K562 (cell line): ENCODE measurements around the gene TTC9B. TPM values are rescaled to one million over a fixed set of nuclear protein-coding genes. Genes with fewer than 3 reads are reported as not detected.

ENCODE experiments used
- ARID1B ChIP-seq: fragments of 450-650 bp; IDR thresholded peaks from 2 replicates; pipeline ENCODE4 v1.6.1; 2016; ENCODE audit warnings: antibody characterized with exemption, mild to moderate bottlenecking, inconsistent platforms
- BCL6 ChIP-seq: fragments of 250-450 bp; sonication (Bioruptor Pico); IDR thresholded peaks from 2 replicates; pipeline ENCODE4 v1.4.0; 2020
- GABPB1 ChIP-seq: sonication (generic); formaldehyde crosslinking; IDR thresholded peaks from 2 replicates; pipeline ENCODE4 v1.8.0; 2022; ENCODE audit warnings: mild to moderate bottlenecking, missing genetic modification reagents
- JUN ChIP-seq, 2 experiments: sonication (generic) in 1 of 2; formaldehyde crosslinking in 1 of 2; IDR thresholded peaks; 2 replicates each; pipeline versions ENCODE4 v1.6.1 to v1.8.0; 2012 to 2022; ENCODE audit warnings: borderline replicate concordance in 2 of 2, mild to moderate bottlenecking in 2 of 2, improper control_type of control experiment in 1 of 2, low read depth in 1 of 2, low read length in 1 of 2, missing genetic modification reagents in 1 of 2
- KLF1 ChIP-seq: fragments of 450-650 bp; IDR thresholded peaks from 2 replicates; pipeline ENCODE4 v1.6.1; 2016; ENCODE audit warnings: missing genetic modification characterization, missing compliant biosample characterization
- KLF10 ChIP-seq: fragments of 250-450 bp; sonication (Bioruptor Pico); IDR thresholded peaks from 2 replicates; pipeline ENCODE4 v1.6.1; 2021; ENCODE audit warnings: matching md5 sums
- L3MBTL2 ChIP-seq: fragments of 450-650 bp; IDR thresholded peaks from 2 replicates; pipeline ENCODE4 v1.6.1; 2016; ENCODE audit warnings: mild to moderate bottlenecking, moderate library complexity
- RBFOX2 ChIP-seq: fragments of 200-400 bp; formaldehyde crosslinking; IDR thresholded peaks from 2 replicates; pipeline ENCODE4 v1.6.1; 2017; ENCODE audit warnings: low read depth, mild to moderate bottlenecking, low read length, moderate library complexity
- RNF2 ChIP-seq: sonication (generic); IDR thresholded peaks from 2 replicates; pipeline ENCODE4 v1.6.1; 2016
- SIX5 ChIP-seq, 2 experiments: IDR thresholded peaks; 2 replicates each; pipeline ENCODE4 v1.6.1; 2011; ENCODE audit warnings: low read length in 2 of 2, borderline replicate concordance in 1 of 2, low read depth in 1 of 2, mild to moderate bottlenecking in 1 of 2, moderate library complexity in 1 of 2; ENCODE audit not compliant: insufficient read depth in 1 of 2
- TAF1 ChIP-seq: IDR thresholded peaks from 2 replicates; pipeline ENCODE4 v1.6.1; 2011; ENCODE audit warnings: mild to moderate bottlenecking, low read length, moderate library complexity; ENCODE audit not compliant: insufficient read depth, control insufficient read depth, severe bottlenecking; ENCODE audit errors: extremely low read depth
- TEAD1 ChIP-seq, 2 experiments: fragments of 450-650 bp in 1 of 2; sonication (generic) in 1 of 2; formaldehyde crosslinking; IDR thresholded peaks; 2 replicates each; pipeline versions ENCODE4 v1.4.0 to v1.8.0; 2020 to 2022; ENCODE audit warnings: mild to moderate bottlenecking in 2 of 2, missing genetic modification reagents in 1 of 2
- WHSC1 ChIP-seq: IDR thresholded peaks from one replicate; pipeline ENCODE4 v1.6.1; 2012; ENCODE audit warnings: low read length, control low read depth, inconsistent platforms
- ZNF408 ChIP-seq: fragments of 250-450 bp; sonication (Bioruptor Pico); IDR thresholded peaks from 2 replicates; pipeline ENCODE4 v1.4.0; 2020; ENCODE audit warnings: low read depth, mild to moderate bottlenecking, moderate library complexity
- polyA plus RNA-seq, 8 experiments: library from polyadenylated mRNA; depleted of rRNA in 4 of 8; stranded (reverse) in 5 of 8; unstranded in 3 of 8; fragments of >200 nt; fragmentation: Nextera tagmentation in 2 of 8; fragmentation: Illumina TruSeq in 1 of 8; extraction: Ambion mirVana in 2 of 8; extraction: Trizol in 1 of 8; gene quantifications; 2 replicates each; pipeline versions ENCODE4 v1.2.1 to v1.2.3, GENCODE V29; 2011 to 2014; ENCODE audit warnings: inconsistent platforms in 1 of 8, missing spikeins in 1 of 8
- total RNA-seq, 7 experiments: library from RNA; depleted of rRNA in 6 of 7; stranded (reverse); fragments of >200 nt in 6 of 7; fragmentation: Illumina TruSeq in 2 of 7; extraction: Trizol in 2 of 7; gene quantifications; 2 replicates each; pipeline versions ENCODE4 v1.2.1 to v1.2.3, GENCODE V29; 2011 to 2021; ENCODE audit warnings: low replicate concordance in 1 of 7
- TF ChIP-seq, protein P1 (sequence below): fragments of 450-650 bp; IDR thresholded peaks from 2 replicates; pipeline ENCODE4 v1.6.1; 2017; ENCODE audit warnings: antibody characterized with exemption, mild to moderate bottlenecking
- TF ChIP-seq, protein P2 (sequence below): sonication (generic); formaldehyde crosslinking; IDR thresholded peaks from 2 replicates; pipeline ENCODE4 v1.8.0; 2022; ENCODE audit warnings: mild to moderate bottlenecking, missing genetic modification reagents

TTC9B gene
- total and polyA plus RNA-seq, 9 of the 15 experiments (the other 6 are each of a cell fraction or from before 2014, with no cell fraction given), result 0.06 to 0.14 TPM; not detected in 7

DNA sequence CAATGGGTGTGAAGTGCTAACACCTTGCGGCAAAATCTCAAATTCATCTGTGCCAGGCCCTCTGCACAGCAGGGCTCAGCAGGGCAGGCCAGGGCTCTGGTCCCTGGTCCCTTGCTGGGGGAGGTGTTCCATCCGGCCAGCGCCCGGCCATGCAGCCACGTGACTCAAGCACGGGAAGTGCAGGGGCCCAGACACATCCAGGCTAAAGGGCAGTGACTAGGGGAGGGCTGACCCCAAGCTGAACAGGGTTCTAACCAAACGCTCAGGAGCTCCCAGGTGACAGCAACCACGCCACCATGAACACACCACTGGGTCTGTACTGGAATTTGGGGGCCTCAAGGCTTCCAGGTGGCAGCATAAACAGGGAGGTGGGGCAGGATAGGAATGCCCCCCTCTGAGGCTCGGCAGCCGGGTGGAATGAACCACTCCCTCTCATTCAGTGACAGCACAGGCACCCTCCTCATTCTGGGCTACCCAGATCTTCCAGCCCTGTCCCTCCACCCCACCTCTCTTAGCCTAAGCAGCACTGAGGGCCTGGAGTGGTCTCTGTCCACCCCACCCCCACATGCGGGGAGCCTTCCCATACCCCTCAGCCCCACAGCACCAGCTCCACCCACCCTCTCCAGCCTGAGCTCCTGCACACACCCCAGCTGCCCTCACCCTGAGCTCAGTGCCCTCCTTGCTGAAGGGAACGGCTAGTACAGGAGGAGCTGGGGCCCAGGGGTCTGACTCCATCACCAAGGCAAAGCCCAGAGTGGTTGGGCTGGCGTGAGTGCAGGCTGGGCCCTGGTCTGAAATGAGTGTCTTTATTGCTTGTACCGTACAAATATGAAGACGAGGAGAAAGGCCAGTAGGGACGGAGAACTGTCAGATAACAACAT lies 13.6 kb upstream of the TTC9B start (continued):
- TF ChIP-seq JUN (IDR thresholded peaks at IDR 0.05; ENCODE audit: borderline replicate concordance, low read depth, low read length) (peak; percentile 18; the same call in 1 of the 2 replicates), JUN (CRISPR knock-in tag; IDR thresholded peaks at IDR 0.05; ENCODE audit: borderline replicate concordance) (no peak), SIX5 (IDR thresholded peaks at IDR 0.05; ENCODE audit: borderline replicate concordance in 1 of 2, insufficient read depth in 1 of 2, low read depth in 1 of 2, low read length in 2 of 2) (no peak), TAF1 (peak; percentile 13), KLF1 (tag) (no peak), L3MBTL2 (peak; percentile 77), GABPB1 (peak; percentile 70; the same call in 1 of the 2 replicates), ZNF408 (CRISPR knock-in tag) (no peak), RBFOX2 (peak; percentile 58), BCL6 (CRISPR knock-in tag) (0 out of 2 replicates have a peak, but pooled peaks have one; percentile 16), KLF10 (no peak), WHSC1 (no peak), RNF2 (peak; percentile 89; the same call in 1 of the 2 replicates), ARID1B (0 out of 2 replicates have a peak, but pooled peaks have one; percentile 11), TEAD1 (CRISPR knock-in tag; IDR thresholded peaks at IDR 0.05) (peak in 1 of 2 experiments; percentile 10; a peak in 1 of 4 replicates)
- TF ChIP-seq, protein P1, sequence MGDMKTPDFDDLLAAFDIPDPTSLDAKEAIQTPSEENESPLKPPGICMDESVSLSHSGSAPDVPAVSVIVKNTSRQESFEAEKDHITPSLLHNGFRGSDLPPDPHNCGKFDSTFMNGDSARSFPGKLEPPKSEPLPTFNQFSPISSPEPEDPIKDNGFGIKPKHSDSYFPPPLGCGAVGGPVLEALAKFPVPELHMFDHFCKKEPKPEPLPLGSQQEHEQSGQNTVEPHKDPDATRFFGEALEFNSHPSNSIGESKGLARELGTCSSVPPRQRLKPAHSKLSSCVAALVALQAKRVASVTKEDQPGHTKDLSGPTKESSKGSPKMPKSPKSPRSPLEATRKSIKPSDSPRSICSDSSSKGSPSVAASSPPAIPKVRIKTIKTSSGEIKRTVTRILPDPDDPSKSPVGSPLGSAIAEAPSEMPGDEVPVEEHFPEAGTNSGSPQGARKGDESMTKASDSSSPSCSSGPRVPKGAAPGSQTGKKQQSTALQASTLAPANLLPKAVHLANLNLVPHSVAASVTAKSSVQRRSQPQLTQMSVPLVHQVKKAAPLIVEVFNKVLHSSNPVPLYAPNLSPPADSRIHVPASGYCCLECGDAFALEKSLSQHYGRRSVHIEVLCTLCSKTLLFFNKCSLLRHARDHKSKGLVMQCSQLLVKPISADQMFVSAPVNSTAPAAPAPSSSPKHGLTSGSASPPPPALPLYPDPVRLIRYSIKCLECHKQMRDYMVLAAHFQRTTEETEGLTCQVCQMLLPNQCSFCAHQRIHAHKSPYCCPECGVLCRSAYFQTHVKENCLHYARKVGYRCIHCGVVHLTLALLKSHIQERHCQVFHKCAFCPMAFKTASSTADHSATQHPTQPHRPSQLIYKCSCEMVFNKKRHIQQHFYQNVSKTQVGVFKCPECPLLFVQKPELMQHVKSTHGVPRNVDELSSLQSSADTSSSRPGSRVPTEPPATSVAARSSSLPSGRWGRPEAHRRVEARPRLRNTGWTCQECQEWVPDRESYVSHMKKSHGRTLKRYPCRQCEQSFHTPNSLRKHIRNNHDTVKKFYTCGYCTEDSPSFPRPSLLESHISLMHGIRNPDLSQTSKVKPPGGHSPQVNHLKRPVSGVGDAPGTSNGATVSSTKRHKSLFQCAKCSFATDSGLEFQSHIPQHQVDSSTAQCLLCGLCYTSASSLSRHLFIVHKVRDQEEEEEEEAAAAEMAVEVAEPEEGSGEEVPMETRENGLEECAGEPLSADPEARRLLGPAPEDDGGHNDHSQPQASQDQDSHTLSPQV, result peak; percentile 84
- TF ChIP-seq, protein P2, sequence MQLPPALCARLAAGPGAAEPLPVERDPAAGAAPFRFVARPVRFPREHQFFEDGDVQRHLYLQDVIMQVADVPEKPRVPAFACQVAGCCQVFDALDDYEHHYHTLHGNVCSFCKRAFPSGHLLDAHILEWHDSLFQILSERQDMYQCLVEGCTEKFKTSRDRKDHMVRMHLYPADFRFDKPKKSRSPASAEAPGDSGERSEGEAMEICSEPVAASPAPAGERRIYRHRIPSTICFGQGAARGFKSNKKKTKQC (CRISPR knock-in tag), result 0 out of 2 replicates have a peak, but pooled peaks have one; percentile 33
